Stimulated activated CD8-positive, alpha-beta memory T cell treated with anti-CD3 and anti-CD28 coated beads, Interleukin-15, amount 100 ng/mL, for 24 hours (primary cell): ENCODE measurements around the gene VIPR2.

Source experiments
- DNase-seq: peaks from one replicate; pipeline ENCODE4 v3.0.0-alpha.2; 2020; ENCODE audit warnings: low read depth

The VIPR2 gene

GRCh38 chr7:159157714-159158113, 13.0 kb upstream of the VIPR2 start:
- no peak for DNase-seq

DNA sequence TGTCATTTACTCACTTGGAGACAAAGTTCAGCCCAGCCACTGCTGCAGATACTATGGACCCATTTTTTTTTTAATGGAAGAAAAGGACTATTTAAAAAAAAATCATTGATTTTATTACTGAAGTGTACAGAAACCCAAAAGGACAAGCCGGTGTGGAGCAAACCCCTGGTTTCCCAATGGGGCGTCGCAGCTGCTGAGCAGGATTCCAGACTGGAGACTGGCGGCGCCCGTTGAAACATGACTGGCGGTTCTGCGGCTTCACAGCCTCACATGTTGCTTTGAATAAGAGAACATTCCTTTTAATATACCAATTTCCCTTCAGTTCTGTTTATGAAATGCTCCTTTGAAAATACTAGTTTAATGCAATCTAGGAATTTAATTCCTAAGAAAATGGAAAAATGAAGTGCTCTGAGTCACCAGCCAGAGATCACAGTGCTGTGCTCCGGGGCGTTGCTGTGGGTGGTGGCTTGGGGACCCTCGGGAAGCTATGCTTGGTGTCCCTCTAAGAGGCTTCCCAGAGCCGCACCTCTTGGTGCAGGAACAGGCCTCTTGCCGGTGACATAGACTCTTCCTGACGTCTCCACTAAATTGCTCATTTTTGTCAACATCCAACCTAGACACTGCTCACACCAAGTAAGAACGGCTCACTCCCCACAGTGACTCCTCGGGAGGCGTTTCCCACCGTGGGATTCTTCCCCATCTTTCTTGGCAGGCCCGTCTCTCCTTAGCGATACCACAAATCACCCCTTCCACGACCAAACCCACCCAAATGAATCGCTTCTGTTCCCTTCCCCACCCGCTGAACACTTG, 12.0 kb upstream of the VIPR2 start:
- DNase-seq, result no peak

DNA sequence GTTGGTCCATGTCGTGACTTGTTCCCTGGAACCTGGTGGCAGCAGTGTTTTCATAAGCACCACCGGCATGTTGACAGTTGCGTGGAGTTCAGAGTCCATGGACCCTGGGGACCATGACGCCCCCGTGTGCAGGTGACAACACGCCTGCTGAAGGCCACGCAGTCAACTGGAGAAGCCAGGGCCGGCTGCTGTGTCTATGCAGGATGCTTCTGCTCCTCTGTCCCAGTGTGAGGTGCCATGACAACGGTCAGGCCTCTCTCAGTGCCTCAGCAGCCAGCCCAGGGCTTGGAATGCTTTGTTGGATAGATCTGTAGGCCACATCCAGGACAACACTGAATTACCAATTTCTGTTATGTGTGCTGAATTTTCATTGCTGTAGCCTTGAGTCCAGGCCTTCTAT, 10.7 kb upstream of the VIPR2 start:
- DNase-seq, result no peak

GRCh38 chr7:159154243-159154642, 9.6 kb upstream of the VIPR2 start:
- no peak for DNase-seq

GRCh38 chr7:159153511-159153910, 8.8 kb upstream of the VIPR2 start:
- no peak for DNase-seq

GRCh38 chr7:159152816-159153215, 8.1 kb upstream of the VIPR2 start:
- no peak for DNase-seq

DNA sequence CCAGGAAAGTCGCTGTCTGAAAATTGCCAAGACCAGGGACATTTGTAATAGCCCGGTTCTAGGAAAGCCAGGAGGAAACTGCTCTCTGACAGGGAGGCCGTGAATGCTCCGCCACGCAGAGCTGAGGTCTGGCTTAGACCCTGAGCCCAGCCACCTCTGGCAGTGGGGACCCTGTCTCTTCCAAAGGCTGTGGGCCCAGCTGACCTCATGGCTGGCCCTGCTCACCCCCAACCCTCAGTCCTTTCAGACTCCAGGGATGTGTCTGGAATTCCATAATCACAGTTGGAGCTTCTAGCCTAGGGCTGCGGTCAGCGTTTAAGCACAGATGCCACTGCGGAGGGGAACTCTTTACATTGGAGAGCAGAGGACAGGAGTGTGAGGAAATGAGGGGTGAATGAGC, 6.6 kb upstream of the VIPR2 start:
- no peak for DNase-seq

GRCh38 chr7:159149488-159149887, 4.8 kb upstream of the VIPR2 start:
- DNase-seq, result no peak

GRCh38 chr7:159148430-159149395, 4.0 kb upstream of the VIPR2 start:
- DNase-seq, result no peak

GRCh38 chr7:159147687-159148086, 3.0 kb upstream of the VIPR2 start:
- no peak for DNase-seq

GRCh38 chr7:159147246-159147645, 2.6 kb upstream of the VIPR2 start:
- DNase-seq, result no peak

GRCh38 chr7:159146084-159146858, 1.6 kb upstream of the VIPR2 start:
- DNase-seq, result no peak

DNA sequence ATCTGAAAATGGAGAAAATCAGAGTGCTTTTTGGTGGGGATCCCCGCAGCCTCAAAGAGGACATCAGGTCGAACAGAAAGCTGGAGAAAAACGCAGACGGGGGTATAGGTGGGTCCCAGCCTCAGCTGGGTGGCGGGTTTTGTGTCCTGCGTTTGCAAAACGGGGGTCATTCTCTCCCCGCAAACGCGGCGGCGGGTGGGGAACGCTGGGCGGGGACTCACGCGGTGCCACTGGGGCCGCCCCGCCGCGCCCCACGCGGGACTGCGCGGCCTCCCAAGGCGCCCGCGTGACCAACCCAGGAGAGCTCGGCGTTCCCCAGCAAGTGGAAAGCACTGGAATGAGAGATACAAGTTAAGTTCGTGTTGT, 806 bp upstream of the VIPR2 start:
- no peak for DNase-seq

DNA sequence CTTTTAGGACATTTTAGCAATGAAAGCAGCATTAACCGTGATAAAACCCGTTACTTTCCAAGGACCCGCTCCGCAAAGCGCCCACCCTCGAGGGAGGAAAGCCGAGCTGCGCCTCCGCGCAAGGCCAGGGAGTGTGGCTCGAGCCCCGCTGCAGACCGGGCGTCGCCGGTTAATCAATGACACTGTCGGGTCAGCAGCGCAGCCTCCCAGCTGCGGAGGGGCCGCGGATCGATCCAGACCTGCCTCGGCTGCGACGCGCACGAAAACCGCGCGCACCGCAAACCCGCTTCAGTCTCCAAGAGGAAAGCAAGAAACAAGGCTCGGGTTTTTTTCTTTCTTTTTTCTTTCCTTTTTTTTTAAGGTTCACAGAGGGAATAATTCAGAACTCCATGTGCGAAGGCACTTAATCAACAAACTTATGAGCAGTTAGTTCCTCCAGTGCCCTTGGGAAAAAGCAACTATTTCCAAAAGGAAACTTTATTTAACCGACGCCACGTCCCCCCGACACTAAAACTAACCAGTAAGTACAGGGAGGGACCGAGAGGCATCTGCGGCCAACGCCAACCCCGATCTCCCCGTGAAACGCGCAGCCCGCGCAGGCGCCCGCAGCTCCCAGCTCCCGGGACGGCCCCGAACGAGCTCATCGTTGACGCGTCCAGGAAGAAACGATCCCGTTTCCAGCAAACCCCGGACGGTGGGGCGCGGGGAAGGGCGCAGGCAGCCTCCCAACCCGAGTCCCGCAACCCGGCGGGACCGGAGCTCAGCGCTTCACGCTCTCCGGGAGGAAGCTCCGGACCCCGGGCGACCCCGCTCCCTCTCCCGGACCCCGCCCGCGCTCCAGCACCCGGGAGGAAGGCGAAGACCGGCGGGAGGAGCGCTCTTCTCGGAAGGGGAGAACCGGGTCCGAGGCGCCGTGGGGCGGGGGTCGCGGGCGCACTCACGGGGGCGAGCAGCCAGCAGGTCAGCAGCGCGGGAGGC, 598 bp downstream of the VIPR2 start:
- DNase-seq, result no peak

DNA sequence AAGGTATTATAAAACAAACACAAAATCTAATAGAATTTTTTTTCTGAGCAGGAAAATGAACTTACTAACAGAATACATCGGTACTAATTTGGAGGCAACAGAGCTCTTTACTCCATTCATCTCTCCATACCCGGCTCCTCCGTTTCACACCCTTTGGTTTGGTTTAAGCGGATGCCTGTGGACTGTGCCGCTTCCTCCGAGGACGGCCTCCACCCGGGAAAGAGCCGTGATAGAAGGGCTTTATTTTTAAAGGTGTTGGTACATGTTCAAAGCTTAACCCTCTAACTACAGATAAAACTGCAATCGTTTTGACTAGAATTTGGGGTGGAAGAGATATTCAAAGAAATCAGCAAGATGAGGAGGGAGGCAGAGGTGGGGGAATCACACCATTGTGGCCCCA, 1.9 kb downstream of the VIPR2 start:
- no peak for DNase-seq

GRCh38 chr7:159142199-159142598, 2.5 kb downstream of the VIPR2 start:
- DNase-seq, result no peak

DNA sequence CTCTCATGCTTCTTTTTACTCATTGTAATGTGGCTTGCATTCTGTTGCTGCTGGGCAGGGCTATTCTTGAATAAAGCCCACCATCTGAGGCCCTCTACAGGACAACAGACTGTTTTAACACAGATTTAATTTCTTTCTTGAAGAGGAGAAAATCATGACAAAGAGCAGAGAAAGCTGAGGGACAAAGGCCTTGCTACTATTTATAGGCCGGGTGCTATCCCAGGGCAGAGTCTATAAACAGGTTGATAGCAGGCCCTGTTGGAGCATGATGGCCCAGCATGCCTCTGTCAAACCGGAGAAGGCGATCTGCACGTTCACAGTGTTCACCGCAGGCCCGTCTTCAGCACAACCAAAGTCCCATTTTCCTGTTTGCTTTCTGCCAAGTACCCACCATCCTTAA, 3.0 kb downstream of the VIPR2 start:
- DNase-seq, result no peak

- DNase-seq, result no peak
Observed at GRCh38 chr7:159141167-159141566, 3.5 kb downstream of the VIPR2 start.

DNA sequence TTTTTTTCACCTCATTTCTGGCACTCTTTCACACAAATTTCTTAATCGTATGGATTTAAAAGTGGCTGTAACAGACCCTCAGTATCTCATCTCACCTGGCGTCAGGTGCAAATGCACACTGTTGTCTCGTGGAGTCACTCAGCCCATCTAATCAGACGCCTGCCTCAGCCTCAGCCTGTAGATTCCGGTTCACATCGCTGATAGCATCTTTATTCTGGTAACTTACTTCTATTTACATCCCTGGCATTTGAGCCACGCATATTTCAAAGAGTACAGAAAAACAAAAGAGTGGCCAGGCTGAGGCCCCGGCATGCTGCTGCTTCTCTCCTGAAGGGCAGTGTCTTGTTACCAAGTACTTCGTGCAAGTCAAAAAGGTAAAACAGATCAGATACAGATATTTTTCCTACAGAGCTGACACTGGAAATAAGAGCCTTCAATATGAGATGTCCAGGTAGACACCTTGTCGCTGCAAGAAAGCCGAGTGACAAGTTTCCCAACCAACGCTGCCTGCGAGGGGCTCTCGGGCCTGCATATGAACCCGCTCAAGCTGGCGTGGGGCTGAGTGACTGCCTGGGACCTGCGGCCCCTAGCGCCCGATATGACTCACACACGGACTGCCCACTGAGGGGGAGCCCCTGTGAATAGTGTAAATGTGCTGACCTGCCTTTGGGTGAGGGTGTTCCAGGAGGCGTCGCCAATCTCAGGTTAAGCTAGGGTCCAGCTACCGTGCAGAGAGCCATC, 4.3 kb downstream of the VIPR2 start:
- no peak for DNase-seq

GRCh38 chr7:159139639-159140038, 5.0 kb downstream of the VIPR2 start:
- no peak for DNase-seq

- no peak for DNase-seq
Observed at GRCh38 chr7:159139202-159139601, 5.5 kb downstream of the VIPR2 start.
